DND-41 (cell line): ENCODE measurements around the gene HDAC4.

Experiments used
- ATAC-seq: fragments of 200-7000 bp; cut with Tn5 transposase; 3 replicates; pipeline ENCODE4 v1.9.1; 2021; ENCODE audit warnings: low read depth; ENCODE audit not compliant: insufficient read depth
- DNase-seq: peaks from one replicate; pipeline ENCODE4 v3.0.0-alpha.2; 2020
- H2AFZ ChIP-seq: 2 replicates; pipeline ENCODE4 v1.6.0; 2012; ENCODE audit warnings: low read depth, low read length
- H3K27ac ChIP-seq: 2 replicates; pipeline ENCODE4 v1.5.1; 2012; ENCODE audit warnings: low read length, inconsistent platforms
- H3K27me3 ChIP-seq: fragments of 200-600 bp; sonication (generic); 2 replicates; pipeline ENCODE4 v1.6.0; 2012; ENCODE audit warnings: low read length, mild to moderate bottlenecking, inconsistent platforms; ENCODE audit not compliant: insufficient read depth, poor library complexity
- H3K36me3 ChIP-seq: 2 replicates; pipeline ENCODE4 v1.5.1; 2012; ENCODE audit warnings: low read length, inconsistent platforms; ENCODE audit not compliant: insufficient read depth
- H3K4me1 ChIP-seq: 2 replicates; pipeline ENCODE4 v1.5.1; 2012; ENCODE audit warnings: mild to moderate bottlenecking, low read length; ENCODE audit not compliant: insufficient read depth
- H3K4me2 ChIP-seq: 2 replicates; pipeline ENCODE4 v1.6.0; 2012; ENCODE audit warnings: mild to moderate bottlenecking, moderate library complexity, low read length, inconsistent platforms; ENCODE audit not compliant: insufficient read depth
- H3K4me3 ChIP-seq, 2 experiments: fragments of 200-600 bp in 1 of 2; shearing (Covaris generic) in 1 of 2; 2 replicates each; pipeline ENCODE4 v1.5.1; 2012 to 2016; ENCODE audit warnings: inconsistent platforms in 2 of 2, low read length in 2 of 2, mild to moderate bottlenecking in 2 of 2, low read depth in 1 of 2, moderate library complexity in 1 of 2
- H3K79me2 ChIP-seq: 2 replicates; pipeline ENCODE4 v1.6.0; 2012; ENCODE audit warnings: low read length, inconsistent platforms; ENCODE audit not compliant: insufficient read depth
- H3K9ac ChIP-seq: 2 replicates; pipeline ENCODE4 v1.6.0; 2012; ENCODE audit warnings: low read depth, mild to moderate bottlenecking, inconsistent platforms, low read length, moderate library complexity
- H3K9me3 ChIP-seq: 2 replicates; pipeline ENCODE4 v1.5.1; 2012; ENCODE audit warnings: low read length, moderate library complexity, mild to moderate bottlenecking, inconsistent platforms; ENCODE audit not compliant: insufficient read depth, severe bottlenecking
- H4K20me1 ChIP-seq: 2 replicates; pipeline ENCODE4 v1.6.0; 2012; ENCODE audit warnings: low read length; ENCODE audit not compliant: insufficient read depth
- EZH2 ChIP-seq: IDR thresholded peaks from 3 replicates; pipeline ENCODE4 v1.6.1; 2012; ENCODE audit warnings: borderline replicate concordance, low read depth, mild to moderate bottlenecking, moderate library complexity, low read length, inconsistent platforms; ENCODE audit not compliant: severe bottlenecking
- TF ChIP-seq, protein P1 (sequence below): IDR thresholded peaks from 2 replicates; pipeline ENCODE4 v1.5.1; 2012; ENCODE audit warnings: borderline replicate concordance, low read length, moderate library complexity, mild to moderate bottlenecking; ENCODE audit not compliant: poor library complexity, severe bottlenecking; ENCODE audit errors: extremely low read depth

Gene HDAC4

DNA sequence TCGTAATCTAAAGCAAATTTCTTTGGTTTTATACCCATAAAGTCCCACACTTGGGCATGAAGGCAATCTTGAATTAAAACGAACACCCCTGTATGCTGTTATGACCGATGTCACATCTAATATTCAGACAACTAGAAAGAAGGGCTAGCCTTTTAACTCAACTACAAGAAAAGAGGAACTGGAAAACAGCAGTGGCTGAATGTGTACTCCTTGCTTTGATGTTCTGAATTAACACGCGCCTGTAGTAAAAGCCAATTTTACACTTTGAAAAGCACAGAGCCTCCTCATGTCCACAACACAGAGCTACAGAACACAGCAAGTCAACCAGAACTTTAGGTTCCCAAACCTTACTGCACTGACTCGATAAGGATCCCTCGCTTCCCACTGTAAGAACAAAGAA lies 147.6 kb downstream of the HDAC4 start:
- Histone ChIP-seq H3K36me3 (peaks cover 95% of the 10 kb centered on the region), H3K4me3 (no peak overlapping the region), H3K9ac (no peak overlapping the region), H3K27ac (peak overlapping the region; percentile 43; the same call in 1 of the 2 replicates), H3K4me1 (peaks cover 56% of the 10 kb centered on the region), H3K79me2 (peaks cover 100% of the 10 kb centered on the region), H3K27me3 (no peaks in the 10 kb centered on the region), H3K9me3 (no peaks in the 10 kb centered on the region), H3K4me2 (no peak overlapping the region), H2AFZ (no peak overlapping the region), H4K20me1 (peaks cover 100% of the 10 kb centered on the region)
- DNase-seq: no peak
- peak; percentile 16; the same call in 2 of the 3 replicates for ATAC-seq
- no peak for TF ChIP-seq EZH2
- TF ChIP-seq, protein P1, sequence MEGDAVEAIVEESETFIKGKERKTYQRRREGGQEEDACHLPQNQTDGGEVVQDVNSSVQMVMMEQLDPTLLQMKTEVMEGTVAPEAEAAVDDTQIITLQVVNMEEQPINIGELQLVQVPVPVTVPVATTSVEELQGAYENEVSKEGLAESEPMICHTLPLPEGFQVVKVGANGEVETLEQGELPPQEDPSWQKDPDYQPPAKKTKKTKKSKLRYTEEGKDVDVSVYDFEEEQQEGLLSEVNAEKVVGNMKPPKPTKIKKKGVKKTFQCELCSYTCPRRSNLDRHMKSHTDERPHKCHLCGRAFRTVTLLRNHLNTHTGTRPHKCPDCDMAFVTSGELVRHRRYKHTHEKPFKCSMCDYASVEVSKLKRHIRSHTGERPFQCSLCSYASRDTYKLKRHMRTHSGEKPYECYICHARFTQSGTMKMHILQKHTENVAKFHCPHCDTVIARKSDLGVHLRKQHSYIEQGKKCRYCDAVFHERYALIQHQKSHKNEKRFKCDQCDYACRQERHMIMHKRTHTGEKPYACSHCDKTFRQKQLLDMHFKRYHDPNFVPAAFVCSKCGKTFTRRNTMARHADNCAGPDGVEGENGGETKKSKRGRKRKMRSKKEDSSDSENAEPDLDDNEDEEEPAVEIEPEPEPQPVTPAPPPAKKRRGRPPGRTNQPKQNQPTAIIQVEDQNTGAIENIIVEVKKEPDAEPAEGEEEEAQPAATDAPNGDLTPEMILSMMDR: no peak

DNA sequence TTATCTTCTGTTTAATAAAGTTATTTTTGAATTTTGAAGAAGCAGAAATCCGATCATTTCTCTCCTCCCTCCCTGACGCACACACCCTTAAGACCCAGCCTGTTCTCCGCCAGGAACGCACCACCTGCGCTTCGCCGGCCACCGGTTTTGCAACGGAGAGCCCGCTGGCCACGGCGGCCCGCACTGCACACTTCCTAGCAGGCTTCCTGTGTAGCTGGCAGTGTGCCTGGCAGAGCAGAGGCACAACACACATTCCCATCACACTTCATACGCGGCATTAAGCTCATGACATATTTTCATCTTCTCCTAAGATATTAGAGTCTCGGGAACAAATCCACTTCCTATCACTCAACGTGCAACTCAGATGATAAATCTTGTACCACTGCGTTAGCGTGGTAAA lies 148.0 kb downstream of the HDAC4 start:
- Histone ChIP-seq H3K4me2 (no peak overlapping the region), H3K4me1 (peaks cover 51% of the 10 kb centered on the region), H2AFZ (no peak overlapping the region), H3K9ac (no peak overlapping the region), H4K20me1 (peaks cover 98% of the 10 kb centered on the region), H3K27me3 (no peaks in the 10 kb centered on the region), H3K9me3 (no peaks in the 10 kb centered on the region), H3K79me2 (peaks cover 100% of the 10 kb centered on the region), H3K36me3 (peaks cover 93% of the 10 kb centered on the region), H3K4me3 (no peak overlapping the region), H3K27ac (no peak overlapping the region; the same call in none of the 2 replicates)
- TF ChIP-seq EZH2: no peak
- TF ChIP-seq, protein P1: no peak
- ATAC-seq (no peak), DNase-seq (no peak)

DNA sequence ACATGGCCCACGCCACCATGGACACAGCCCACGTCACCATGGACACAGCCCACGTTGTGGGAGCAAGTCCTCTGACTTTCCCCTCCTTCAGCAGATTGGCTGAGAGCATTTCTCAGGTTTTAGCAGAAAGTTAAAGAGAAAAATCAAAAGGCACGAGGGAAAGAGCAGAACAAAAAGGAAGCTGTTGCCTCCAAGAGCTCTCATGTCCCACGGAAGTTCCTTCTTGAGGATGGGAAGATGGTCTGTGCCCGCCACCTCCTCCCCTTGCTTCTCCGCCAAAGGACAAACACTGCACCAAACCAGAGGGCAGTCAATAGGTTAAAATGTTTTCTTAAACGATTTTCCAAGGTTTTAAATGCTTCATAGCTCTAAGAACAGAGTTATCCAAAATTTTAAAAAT lies 148.4 kb downstream of the HDAC4 start:
- no peak overlapping the region for H3K4me3 ChIP-seq
- no peak overlapping the region for H3K9ac ChIP-seq
- H3K27ac ChIP-seq: peak overlapping the region; percentile 41
- H3K79me2 ChIP-seq: peaks cover 100% of the 10 kb centered on the region
- H3K4me2 ChIP-seq: no peak overlapping the region
- DNase-seq (no peak), ATAC-seq (no peak)
- peaks cover 94% of the 10 kb centered on the region for H3K36me3 ChIP-seq
- peaks cover 48% of the 10 kb centered on the region for H3K4me1 ChIP-seq
- H3K27me3 ChIP-seq: no peaks in the 10 kb centered on the region
- no peak overlapping the region for H2AFZ ChIP-seq
- TF ChIP-seq EZH2: no peak
- TF ChIP-seq, protein P1: no peak
- no peaks in the 10 kb centered on the region for H3K9me3 ChIP-seq
- H4K20me1 ChIP-seq: peaks cover 98% of the 10 kb centered on the region

GRCh38 chr2:239251971-239252370 lies 148.8 kb downstream of the HDAC4 start:
- H4K20me1 ChIP-seq: peaks cover 98% of the 10 kb centered on the region
- TF ChIP-seq, protein P1: no peak
- TF ChIP-seq EZH2: no peak
- peaks cover 47% of the 10 kb centered on the region for H3K4me1 ChIP-seq

More at GRCh38 chr2:239251971-239252370, 148.8 kb downstream of the HDAC4 start:
- Histone ChIP-seq H3K9me3 (no peaks in the 10 kb centered on the region), H3K4me3 (no peak overlapping the region), H3K4me2 (no peak overlapping the region), H3K9ac (no peak overlapping the region), H3K36me3 (peaks cover 95% of the 10 kb centered on the region), H3K79me2 (peaks cover 100% of the 10 kb centered on the region), H3K27me3 (no peaks in the 10 kb centered on the region), H3K27ac (peak overlapping the region; percentile 41; the same call in 1 of the 2 replicates), H2AFZ (no peak overlapping the region)
- no peak for DNase-seq
- no peak for ATAC-seq
